Fibroblast of lung (primary cell): ENCODE measurements around the gene PNKP. TPM values are rescaled to one million over a fixed set of nuclear protein-coding genes. Genes with fewer than 3 reads are reported as not detected.

Experiments used
- DNase-seq, 2 donors: peaks; one replicate each; pipeline versions ENCODE4 v3.0.0 to v3.0.0-alpha.2; 2010; ENCODE audit warnings: low read depth in 2 of 2
- H2AFZ ChIP-seq: 2 replicates; pipeline ENCODE4 v1.5.1; 2012; ENCODE audit warnings: low read length, control low read depth, inconsistent platforms
- H3K27ac ChIP-seq: 2 replicates; pipeline ENCODE4 v1.5.1; 2011; ENCODE audit warnings: low read length, control low read depth; ENCODE audit not compliant: insufficient read depth
- H3K27me3 ChIP-seq: 2 replicates; pipeline ENCODE4 v1.5.1; 2011; ENCODE audit warnings: mild to moderate bottlenecking, low read length; ENCODE audit not compliant: control insufficient read depth, insufficient read depth
- H3K36me3 ChIP-seq: 2 replicates; pipeline ENCODE4 v1.5.1; 2011; ENCODE audit warnings: low read length; ENCODE audit not compliant: control insufficient read depth, insufficient read depth
- H3K4me1 ChIP-seq: 2 replicates; pipeline ENCODE4 v1.5.1; 2011; ENCODE audit warnings: low read length; ENCODE audit not compliant: control insufficient read depth, insufficient read depth; ENCODE audit errors: extremely low read depth
- H3K4me2 ChIP-seq: 2 replicates; pipeline ENCODE4 v1.5.1; 2011; ENCODE audit warnings: low read length, control low read depth; ENCODE audit not compliant: insufficient read depth; ENCODE audit errors: extremely low read depth
- H3K4me3 ChIP-seq, 4 experiments: fragments of 200-600 bp in 1 of 4; sonication (generic) in 1 of 4; replicated peaks in 1 of 4; 2 replicates each; pipeline ENCODE4 v1.5.1; 2011 to 2016; ENCODE audit warnings: low read length in 4 of 4, low read depth in 3 of 4, mild to moderate bottlenecking in 3 of 4, control low read depth in 2 of 4, inconsistent platforms in 1 of 4, mixed read lengths in 1 of 4; ENCODE audit not compliant: insufficient read depth in 1 of 4; ENCODE audit errors: control extremely low read depth in 1 of 4
- H3K79me2 ChIP-seq: 2 replicates; pipeline ENCODE4 v1.5.1; 2012; ENCODE audit warnings: mild to moderate bottlenecking, low read length, inconsistent platforms; ENCODE audit not compliant: control insufficient read depth, insufficient read depth
- H3K9ac ChIP-seq: 2 replicates; pipeline ENCODE4 v1.5.1; 2011; ENCODE audit warnings: mild to moderate bottlenecking, low read length, control low read depth; ENCODE audit not compliant: insufficient read depth
- H3K9me3 ChIP-seq: 2 replicates; pipeline ENCODE4 v1.5.1; 2012; ENCODE audit warnings: low read depth, low read length; ENCODE audit not compliant: control insufficient read depth, insufficient read depth
- H4K20me1 ChIP-seq: 2 replicates; pipeline ENCODE4 v1.5.1; 2011; ENCODE audit warnings: low read length; ENCODE audit not compliant: control insufficient read depth, insufficient read depth; ENCODE audit errors: extremely low read depth
- EZH2 ChIP-seq: IDR thresholded peaks from 2 replicates; pipeline ENCODE4 v1.5.1; 2012; ENCODE audit warnings: low read length, control low read depth, mild to moderate bottlenecking; ENCODE audit errors: missing control alignments
- polyA plus RNA-seq, 2 donors: library from polyadenylated mRNA; depleted of rRNA in 1 of 2; stranded (reverse) in 1 of 2; unstranded in 1 of 2; fragments of >200 nt; gene quantifications; 2 replicates each; pipeline ENCODE4 v1.2.1, GENCODE V29; 2011 to 2012; ENCODE audit warnings: missing spikeins in 1 of 2
- total RNA-seq: library from RNA; depleted of rRNA; stranded (reverse); fragments of >200 nt; gene quantifications from 2 replicates; pipeline ENCODE4 v1.2.1, GENCODE V29; 2014
- TF ChIP-seq, protein P1 (sequence below), 2 donors: IDR thresholded peaks in 1 of 2; conservative IDR thresholded peaks in 1 of 2; 1 replicate in 1 of 2; 2 replicates in 1 of 2; pipeline ENCODE4 v1.5.1; 2011 to 2012; ENCODE audit warnings: low read length in 2 of 2, control low read depth in 1 of 2, inconsistent platforms in 1 of 2, low read depth in 1 of 2, mild to moderate bottlenecking in 1 of 2

Gene PNKP
- total and polyA plus RNA-seq, 2 donors (not counting 1 experiment from before 2014, with no cell fraction given): 11.0 to 32.9 TPM

DNA sequence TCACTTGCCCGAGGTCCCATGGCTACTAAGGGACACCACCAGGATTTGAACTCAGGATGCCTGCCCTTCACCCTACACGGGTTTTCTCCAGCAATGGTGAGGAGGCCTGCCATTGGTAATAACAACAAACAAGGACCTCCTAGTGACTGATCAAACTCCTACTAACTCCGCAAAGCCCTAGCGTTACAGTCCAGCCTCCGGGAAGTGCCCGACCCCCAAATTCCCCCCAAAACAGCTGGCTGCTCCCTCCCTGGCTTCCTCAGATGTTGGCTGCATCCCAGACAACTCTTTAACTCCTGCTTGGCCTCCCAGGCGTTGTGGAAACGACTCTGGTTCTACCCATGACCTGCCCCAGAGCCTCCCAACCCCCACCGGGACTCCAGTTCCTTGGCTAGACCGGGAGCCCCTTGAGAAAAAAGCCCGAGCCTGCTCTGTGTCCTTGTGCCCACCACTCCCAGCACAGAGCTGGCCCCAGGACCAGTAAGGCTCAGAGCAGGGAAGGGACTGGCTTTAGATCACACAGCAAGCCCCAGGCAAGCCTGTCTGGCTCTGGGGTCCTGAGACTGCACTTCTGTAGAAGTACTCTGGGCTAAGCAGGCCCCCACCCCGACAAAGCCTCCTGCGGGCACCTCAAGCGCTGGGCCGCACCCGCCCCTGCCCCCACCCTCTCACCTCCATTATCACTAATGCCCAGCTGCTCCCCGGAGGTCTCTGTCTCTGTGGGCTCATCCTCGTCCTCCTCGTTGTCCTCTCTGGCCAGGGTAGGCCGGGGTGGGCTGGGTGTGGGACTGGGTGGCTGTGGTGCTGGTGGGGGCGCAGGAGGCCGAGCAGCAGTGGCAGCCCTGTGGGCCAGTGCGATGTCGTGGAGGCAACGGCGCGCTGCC, 5.1 kb upstream of the PNKP start:
- Histone ChIP-seq H2AFZ (no peak overlapping the region), H3K4me3 (no peak overlapping the region), H3K27me3 (no peaks in the 10 kb centered on the region), H3K9me3 (no peaks in the 10 kb centered on the region), H3K79me2 (peaks cover 19% of the 10 kb centered on the region), H3K4me1 (peaks cover 6% of the 10 kb centered on the region), H3K9ac (no peak overlapping the region), H3K4me2 (no peak overlapping the region), H3K36me3 (peaks cover 2% of the 10 kb centered on the region), H4K20me1 (no peaks in the 10 kb centered on the region), H3K27ac (no peak overlapping the region)
- DNase-seq: no peak
- no peak for TF ChIP-seq EZH2
- TF ChIP-seq, protein P1, sequence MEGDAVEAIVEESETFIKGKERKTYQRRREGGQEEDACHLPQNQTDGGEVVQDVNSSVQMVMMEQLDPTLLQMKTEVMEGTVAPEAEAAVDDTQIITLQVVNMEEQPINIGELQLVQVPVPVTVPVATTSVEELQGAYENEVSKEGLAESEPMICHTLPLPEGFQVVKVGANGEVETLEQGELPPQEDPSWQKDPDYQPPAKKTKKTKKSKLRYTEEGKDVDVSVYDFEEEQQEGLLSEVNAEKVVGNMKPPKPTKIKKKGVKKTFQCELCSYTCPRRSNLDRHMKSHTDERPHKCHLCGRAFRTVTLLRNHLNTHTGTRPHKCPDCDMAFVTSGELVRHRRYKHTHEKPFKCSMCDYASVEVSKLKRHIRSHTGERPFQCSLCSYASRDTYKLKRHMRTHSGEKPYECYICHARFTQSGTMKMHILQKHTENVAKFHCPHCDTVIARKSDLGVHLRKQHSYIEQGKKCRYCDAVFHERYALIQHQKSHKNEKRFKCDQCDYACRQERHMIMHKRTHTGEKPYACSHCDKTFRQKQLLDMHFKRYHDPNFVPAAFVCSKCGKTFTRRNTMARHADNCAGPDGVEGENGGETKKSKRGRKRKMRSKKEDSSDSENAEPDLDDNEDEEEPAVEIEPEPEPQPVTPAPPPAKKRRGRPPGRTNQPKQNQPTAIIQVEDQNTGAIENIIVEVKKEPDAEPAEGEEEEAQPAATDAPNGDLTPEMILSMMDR (conservative IDR thresholded peaks at IDR 0.05 in 1 of 2, IDR thresholded peaks at IDR 0.05 in 1 of 2; ENCODE audit: low read depth in 1 of 2, low read length in 2 of 2): no peak

DNA sequence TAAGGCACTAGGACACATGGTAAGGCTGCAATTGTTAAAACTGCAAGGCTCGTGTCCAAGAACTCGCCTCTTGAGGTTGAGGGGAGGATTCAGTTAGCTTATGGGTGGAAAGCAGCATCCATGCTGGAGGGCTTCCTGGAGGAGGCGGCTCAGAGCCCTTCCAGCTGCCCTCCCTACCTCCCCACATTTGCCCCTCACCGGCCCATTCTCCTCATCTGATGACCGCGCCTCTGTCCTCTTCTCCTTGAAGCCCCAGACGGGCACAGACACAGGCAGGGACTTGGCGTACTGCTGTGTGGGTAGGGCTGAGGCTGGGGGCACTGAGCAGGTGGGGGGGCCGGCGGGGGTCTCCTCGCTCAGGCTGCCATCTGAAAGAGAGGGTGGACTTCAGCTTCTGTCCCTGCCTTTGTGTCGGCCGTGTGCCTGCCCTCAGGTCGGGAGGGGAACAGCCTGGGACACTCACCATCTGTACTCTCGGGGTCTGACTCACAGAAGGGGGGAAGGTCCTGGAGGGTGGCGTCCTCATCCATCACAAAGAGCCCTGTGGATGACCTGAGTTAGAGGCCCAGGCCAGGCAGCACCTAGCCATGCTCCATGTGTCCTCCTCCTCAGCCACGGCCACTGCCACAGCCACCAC, 4.1 kb upstream of the PNKP start:
- peaks cover 23% of the 10 kb centered on the region for H3K79me2 ChIP-seq
- no peak for DNase-seq

More for the DNA sequence above, 4.1 kb upstream of the PNKP start:
- Histone ChIP-seq H3K4me3 (no peak overlapping the region), H3K9me3 (no peaks in the 10 kb centered on the region), H3K4me2 (no peak overlapping the region), H2AFZ (no peak overlapping the region), H3K4me1 (peaks cover 8% of the 10 kb centered on the region), H3K9ac (no peak overlapping the region), H3K27ac (no peak overlapping the region), H3K27me3 (no peaks in the 10 kb centered on the region), H3K36me3 (peaks cover 2% of the 10 kb centered on the region), H4K20me1 (no peaks in the 10 kb centered on the region)
- TF ChIP-seq EZH2: no peak
- TF ChIP-seq, protein P1 (conservative IDR thresholded peaks at IDR 0.05 in 1 of 2, IDR thresholded peaks at IDR 0.05 in 1 of 2; ENCODE audit: low read depth in 1 of 2, low read length in 2 of 2): no peak
